ENCODE results near the gene AQP9.

DNA sequence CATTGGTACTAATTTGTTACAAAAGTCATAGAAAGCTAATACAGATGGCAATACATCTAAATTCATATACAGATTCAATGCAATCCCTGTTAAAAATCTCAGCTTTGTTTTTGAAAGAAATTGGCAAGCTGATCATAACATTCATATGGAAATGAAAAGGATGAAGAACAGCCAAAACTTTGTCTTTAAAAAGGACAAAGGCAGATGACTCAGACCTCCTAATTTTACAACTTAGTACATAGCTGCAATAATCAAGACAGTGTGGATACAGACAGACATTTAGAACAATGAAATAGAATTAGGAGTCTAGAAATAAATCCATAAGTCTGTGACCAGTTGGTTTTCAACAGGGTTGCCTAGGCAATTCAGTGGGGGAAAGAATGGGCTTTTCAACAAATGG is 63.3 kb downstream of the AQP9 start:
- TF ChIP-seq MAX (IDR thresholded peaks at IDR 0.05) (no peak), EP300 (IDR thresholded peaks at IDR 0.05; ENCODE audit: borderline replicate concordance) (no peak), NFIC (IDR thresholded peaks at IDR 0.05) (no peak), CEBPB (IDR thresholded peaks at IDR 0.05) (no peak)
- TF ChIP-seq, protein P1, sequence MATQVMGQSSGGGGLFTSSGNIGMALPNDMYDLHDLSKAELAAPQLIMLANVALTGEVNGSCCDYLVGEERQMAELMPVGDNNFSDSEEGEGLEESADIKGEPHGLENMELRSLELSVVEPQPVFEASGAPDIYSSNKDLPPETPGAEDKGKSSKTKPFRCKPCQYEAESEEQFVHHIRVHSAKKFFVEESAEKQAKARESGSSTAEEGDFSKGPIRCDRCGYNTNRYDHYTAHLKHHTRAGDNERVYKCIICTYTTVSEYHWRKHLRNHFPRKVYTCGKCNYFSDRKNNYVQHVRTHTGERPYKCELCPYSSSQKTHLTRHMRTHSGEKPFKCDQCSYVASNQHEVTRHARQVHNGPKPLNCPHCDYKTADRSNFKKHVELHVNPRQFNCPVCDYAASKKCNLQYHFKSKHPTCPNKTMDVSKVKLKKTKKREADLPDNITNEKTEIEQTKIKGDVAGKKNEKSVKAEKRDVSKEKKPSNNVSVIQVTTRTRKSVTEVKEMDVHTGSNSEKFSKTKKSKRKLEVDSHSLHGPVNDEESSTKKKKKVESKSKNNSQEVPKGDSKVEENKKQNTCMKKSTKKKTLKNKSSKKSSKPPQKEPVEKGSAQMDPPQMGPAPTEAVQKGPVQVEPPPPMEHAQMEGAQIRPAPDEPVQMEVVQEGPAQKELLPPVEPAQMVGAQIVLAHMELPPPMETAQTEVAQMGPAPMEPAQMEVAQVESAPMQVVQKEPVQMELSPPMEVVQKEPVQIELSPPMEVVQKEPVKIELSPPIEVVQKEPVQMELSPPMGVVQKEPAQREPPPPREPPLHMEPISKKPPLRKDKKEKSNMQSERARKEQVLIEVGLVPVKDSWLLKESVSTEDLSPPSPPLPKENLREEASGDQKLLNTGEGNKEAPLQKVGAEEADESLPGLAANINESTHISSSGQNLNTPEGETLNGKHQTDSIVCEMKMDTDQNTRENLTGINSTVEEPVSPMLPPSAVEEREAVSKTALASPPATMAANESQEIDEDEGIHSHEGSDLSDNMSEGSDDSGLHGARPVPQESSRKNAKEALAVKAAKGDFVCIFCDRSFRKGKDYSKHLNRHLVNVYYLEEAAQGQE (IDR thresholded peaks at IDR 0.05; ENCODE audit: low read depth), result no peak

All from Ishikawa (cell line).